Keratinocyte (primary cell): ENCODE results near the gene ACTN2. TPM values are rescaled to one million over a fixed set of nuclear protein-coding genes. Genes with fewer than 3 reads are reported as not detected.

Experiments used
- DNase-seq: peaks from one replicate; pipeline ENCODE4 v3.0.0-alpha.2; 2011; ENCODE audit warnings: low read depth, missing footprints, low spot score
- FAIRE-seq: peaks from 2 replicates; lab custom pipeline; 2011; peaks lifted over from hg19 to GRCh38; lab: Jason Lieb, UNC
- H2AFZ ChIP-seq: 2 replicates; pipeline ENCODE4 v1.6.0; 2012; ENCODE audit warnings: low read length, control low read depth, inconsistent platforms; ENCODE audit not compliant: control insufficient read depth
- H3K27ac ChIP-seq: 2 replicates; pipeline ENCODE4 v1.5.1; 2011; ENCODE audit warnings: low read length; ENCODE audit not compliant: control insufficient read depth, insufficient read depth
- H3K27me3 ChIP-seq: 3 replicates; pipeline ENCODE4 v1.6.0; 2011; ENCODE audit warnings: low read length; ENCODE audit not compliant: control insufficient read depth, insufficient read depth; ENCODE audit errors: extremely low read depth
- H3K36me3 ChIP-seq, 2 experiments: 2 replicates in 1 of 2; 3 replicates in 1 of 2; pipeline ENCODE4 v1.5.1; 2011; ENCODE audit warnings: low read length in 2 of 2, mild to moderate bottlenecking in 1 of 2; ENCODE audit not compliant: control insufficient read depth in 2 of 2, insufficient read depth in 2 of 2; ENCODE audit errors: extremely low read depth in 1 of 2
- H3K4me1 ChIP-seq: 3 replicates; pipeline ENCODE4 v1.5.1; 2011; ENCODE audit warnings: low read length; ENCODE audit not compliant: control insufficient read depth, insufficient read depth; ENCODE audit errors: extremely low read depth
- H3K4me2 ChIP-seq: 3 replicates; pipeline ENCODE4 v1.6.0; 2011; ENCODE audit warnings: low read depth, low read length; ENCODE audit not compliant: control insufficient read depth, insufficient read depth; ENCODE audit errors: extremely low read depth
- H3K4me3 ChIP-seq, 3 experiments: fragments of 200-600 bp in 1 of 3; sonication (generic) in 1 of 3; 2 replicates in 2 of 3; 3 replicates in 1 of 3; pipeline ENCODE4 v1.5.1; 2011 to 2016; ENCODE audit warnings: low read length in 3 of 3, mild to moderate bottlenecking in 3 of 3, control low read depth in 2 of 3, inconsistent platforms in 1 of 3, low read depth in 1 of 3, mixed read lengths in 1 of 3, mixed run types in 1 of 3, moderate library complexity in 1 of 3; ENCODE audit not compliant: control insufficient read depth in 2 of 3, insufficient read depth in 2 of 3; ENCODE audit errors: extremely low read depth in 1 of 3
- H3K79me2 ChIP-seq: 2 replicates; pipeline ENCODE4 v1.6.0; 2012; ENCODE audit warnings: low read length; ENCODE audit not compliant: control insufficient read depth, insufficient read depth
- H3K9ac ChIP-seq: 3 replicates; pipeline ENCODE4 v1.6.0; 2011; ENCODE audit warnings: low read length; ENCODE audit not compliant: control insufficient read depth, insufficient read depth; ENCODE audit errors: extremely low read depth
- H3K9me1 ChIP-seq: 3 replicates; pipeline ENCODE4 v1.6.0; 2011; ENCODE audit warnings: low read length; ENCODE audit not compliant: control insufficient read depth, insufficient read depth; ENCODE audit errors: extremely low read depth
- H3K9me3 ChIP-seq: 2 replicates; pipeline ENCODE4 v1.5.1; 2012; ENCODE audit warnings: low read depth, low read length; ENCODE audit not compliant: control insufficient read depth
- H4K20me1 ChIP-seq: 3 replicates; pipeline ENCODE4 v1.6.0; 2011; ENCODE audit warnings: low read length; ENCODE audit not compliant: control insufficient read depth, insufficient read depth; ENCODE audit errors: extremely low read depth
- CTCF ChIP-seq, 3 experiments: IDR thresholded peaks in 1 of 3; conservative IDR thresholded peaks in 1 of 3; optimal IDR thresholded peaks in 1 of 3; 2 replicates in 2 of 3; 3 replicates in 1 of 3; pipeline versions ENCODE3 to v1.5.1; 2011; ENCODE audit warnings: low read length in 3 of 3, mild to moderate bottlenecking in 3 of 3, moderate library complexity in 2 of 3, control low read depth in 1 of 3, inconsistent platforms in 1 of 3; ENCODE audit not compliant: insufficient read depth in 2 of 3; ENCODE audit errors: extremely low read depth in 1 of 3
- EZH2 ChIP-seq: IDR thresholded peaks from one replicate; pipeline ENCODE4 v1.6.1; 2012; ENCODE audit warnings: inconsistent platforms, mild to moderate bottlenecking, low read length, moderate library complexity
- dilution Hi-C: fragments of 300-500 bp; cut with MboI; formaldehyde crosslinking; loops from one replicate; pipeline ENCODE4 v1.7.0; 2020; ENCODE audit warnings: low sequenced_read_pairs; ENCODE audit not compliant: extremely low pct_ligation_motif_present
- polyA plus RNA-seq, 5 experiments: library from polyadenylated mRNA; depleted of rRNA in 3 of 5; stranded (reverse) in 3 of 5; stranded (forward) in 1 of 5; unstranded in 1 of 5; fragments of >200 nt; gene quantifications; 1 replicate in 1 of 5; 2 replicates in 3 of 5; 3 replicates in 1 of 5; pipeline versions ENCODE4 v1.2.1 to v1.2.3, GENCODE V29; 2011 to 2012; ENCODE audit warnings: missing spikeins in 2 of 5, low read depth in 1 of 5, low replicate concordance in 1 of 5

The ACTN2 gene
- polyA plus RNA-seq, 1 donor (not counting 4 experiments of a cell fraction or from before 2014, with no cell fraction given), result not detected

GRCh38 chr1:236808564-236809130, 122.3 kb downstream of the ACTN2 start:
- no peak for TF ChIP-seq CTCF (optimal IDR thresholded peaks at IDR 0.05 in 1 of 3, IDR thresholded peaks at IDR 0.05 in 1 of 3, conservative IDR thresholded peaks at IDR 0.05 in 1 of 3; ENCODE audit: extremely low read depth in 1 of 3, insufficient read depth in 2 of 3, low read length in 3 of 3)
- TF ChIP-seq EZH2, result no peak
- no peak overlapping the region for H2AFZ ChIP-seq
- dilution Hi-C loops, result no loop called here
- DNase-seq, result no peak
- H3K4me1 ChIP-seq, result no peaks in the 10 kb centered on the region
- no peaks in the 10 kb centered on the region for H3K9me3 ChIP-seq
- H3K9ac ChIP-seq, result no peak overlapping the region
- H3K4me2 ChIP-seq, result no peak overlapping the region
- H3K27ac ChIP-seq, result no peak overlapping the region
- H4K20me1 ChIP-seq, result no peaks in the 10 kb centered on the region
- peaks cover 12 to 13% of the 10 kb centered on the region in 2 experiments for H3K36me3 ChIP-seq
- no peak for FAIRE-seq
- no peaks in the 10 kb centered on the region for H3K9me1 ChIP-seq
- peaks cover 6% of the 10 kb centered on the region for H3K79me2 ChIP-seq
- H3K27me3 ChIP-seq, result no peaks in the 10 kb centered on the region
- no peak overlapping the region for H3K4me3 ChIP-seq

DNA sequence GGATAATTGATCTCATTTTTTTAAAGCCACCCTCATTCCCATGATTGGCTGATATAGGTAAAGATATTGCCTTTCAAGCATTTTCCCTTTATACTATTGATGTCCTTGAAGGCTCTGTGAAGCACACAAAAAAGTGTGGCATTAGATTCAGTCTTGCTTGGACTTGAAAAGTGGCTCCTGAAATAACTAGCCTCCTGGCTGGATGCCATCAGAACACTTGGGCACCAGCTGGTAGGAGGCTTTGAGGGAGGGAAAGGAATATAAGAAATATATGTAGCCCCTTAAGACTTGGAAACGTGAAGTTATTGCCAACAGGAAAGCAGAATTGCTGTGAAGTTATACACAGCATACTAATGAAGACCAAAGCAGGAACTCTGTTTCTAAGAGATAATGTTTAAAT, 122.8 kb downstream of the ACTN2 start:
- H3K27ac ChIP-seq, result no peak overlapping the region
- no peak for DNase-seq
- no peak for TF ChIP-seq CTCF (optimal IDR thresholded peaks at IDR 0.05 in 1 of 3, IDR thresholded peaks at IDR 0.05 in 1 of 3, conservative IDR thresholded peaks at IDR 0.05 in 1 of 3; ENCODE audit: extremely low read depth in 1 of 3, insufficient read depth in 2 of 3, low read length in 3 of 3)
- no peak for TF ChIP-seq EZH2

More for the DNA sequence above, 122.8 kb downstream of the ACTN2 start:
- H3K9ac ChIP-seq, result no peak overlapping the region
- H3K4me3 ChIP-seq, result no peak overlapping the region
- no peaks in the 10 kb centered on the region for H3K27me3 ChIP-seq
- no peaks in the 10 kb centered on the region for H3K4me1 ChIP-seq
- no peak overlapping the region for H2AFZ ChIP-seq
- no peaks in the 10 kb centered on the region for H4K20me1 ChIP-seq
- H3K4me2 ChIP-seq, result no peak overlapping the region
- peaks cover 6% of the 10 kb centered on the region for H3K79me2 ChIP-seq
- dilution Hi-C loops, result no loop called here
- peak; percentile 59 for FAIRE-seq
- H3K9me1 ChIP-seq, result no peaks in the 10 kb centered on the region
- H3K9me3 ChIP-seq, result no peaks in the 10 kb centered on the region
- H3K36me3 ChIP-seq, result peaks cover 12% of the 10 kb centered on the region in 2 experiments
